ENCODE measurements around the gene ECE1. TPM values are rescaled to one million over a fixed set of nuclear protein-coding genes. Genes with fewer than 3 reads are reported as not detected.
"Not testable (repeated sequence)": the region's sequence is repeated elsewhere in the genome, so short reads cannot be mapped to it uniquely, and the experiment has no call there.

The ECE1 gene
- total RNA-seq, 1 donor from 2014 or later, result 131 TPM

DNA sequence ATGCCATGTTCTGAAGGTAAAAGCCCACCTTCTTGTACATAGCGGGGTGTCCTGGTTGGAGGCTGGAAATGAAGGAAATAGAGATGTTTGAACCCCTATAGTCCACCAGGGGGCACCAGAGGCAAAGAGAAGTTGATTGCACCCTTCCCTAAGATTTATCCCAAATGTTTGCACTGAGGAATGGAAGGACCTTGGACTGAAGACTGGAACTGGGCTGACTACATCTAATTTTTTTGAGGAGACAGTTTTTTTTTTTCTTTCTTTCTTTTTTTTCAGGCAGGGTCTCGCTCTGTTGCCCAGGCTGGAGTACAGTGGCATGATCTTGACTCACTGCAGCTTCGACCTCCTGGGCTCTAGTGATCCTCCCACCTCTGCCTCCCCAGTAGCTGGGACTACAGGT is 58.2 kb downstream of the ECE1 start:
- no peak for DNase-seq (ENCODE audit: low spot score)

DNA sequence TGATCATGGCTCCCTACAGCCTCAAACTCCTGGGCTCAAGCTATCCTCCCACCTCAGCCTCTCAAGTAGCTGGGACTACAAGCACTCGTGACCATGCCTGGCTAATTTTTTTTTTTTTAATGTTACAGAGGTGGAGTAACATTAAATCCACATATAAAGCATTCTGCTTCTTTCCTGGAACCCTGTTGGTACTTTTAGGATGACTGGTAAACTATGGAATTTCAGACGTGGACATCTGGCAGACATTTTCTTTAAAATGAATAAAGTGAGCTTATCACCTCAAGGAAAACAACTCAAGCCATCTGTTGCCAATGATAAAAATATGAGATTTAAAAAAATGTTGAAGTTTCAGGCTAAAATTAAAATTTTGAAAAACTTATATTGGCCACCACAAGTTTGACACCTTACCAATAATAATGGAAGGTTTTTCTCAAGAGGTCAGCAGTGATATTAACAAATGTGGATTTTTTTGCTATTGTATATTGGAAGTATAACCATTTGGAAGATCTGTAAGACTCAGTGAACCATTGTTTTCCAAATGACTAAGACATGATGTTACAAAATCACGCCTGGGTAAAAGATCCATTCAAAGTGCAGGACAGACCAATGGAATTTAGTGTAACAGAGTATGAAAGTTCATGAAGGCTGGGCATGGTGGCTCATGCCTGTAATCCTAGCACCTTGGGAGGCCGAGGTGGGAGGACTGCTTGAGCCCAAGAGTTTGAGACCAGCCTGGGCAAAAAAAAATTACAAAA is 60.8 kb downstream of the ECE1 start:
- DNase-seq (ENCODE audit: low spot score), result no peak

DNA sequence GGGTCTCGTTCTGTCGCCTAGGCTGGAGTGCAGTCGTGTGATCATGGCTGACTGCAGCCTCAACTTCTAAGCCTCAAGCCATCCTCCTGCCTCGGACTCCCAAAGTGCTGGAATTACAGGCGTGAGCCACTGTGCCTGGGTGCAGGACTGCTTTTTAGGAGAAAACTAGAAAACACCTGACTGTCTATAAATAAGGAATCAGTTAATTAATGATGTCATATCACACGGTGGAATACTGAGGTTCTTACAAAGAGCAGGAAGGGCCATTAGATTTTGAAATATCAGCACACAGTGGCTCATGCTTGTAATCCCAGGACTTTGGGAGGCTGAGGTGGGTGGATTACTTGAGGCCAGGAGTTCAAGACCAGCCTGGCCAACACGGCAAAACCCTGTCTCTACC is 62.0 kb downstream of the ECE1 start:
- not testable (repeated sequence) for DNase-seq (ENCODE audit: low spot score)

DNA sequence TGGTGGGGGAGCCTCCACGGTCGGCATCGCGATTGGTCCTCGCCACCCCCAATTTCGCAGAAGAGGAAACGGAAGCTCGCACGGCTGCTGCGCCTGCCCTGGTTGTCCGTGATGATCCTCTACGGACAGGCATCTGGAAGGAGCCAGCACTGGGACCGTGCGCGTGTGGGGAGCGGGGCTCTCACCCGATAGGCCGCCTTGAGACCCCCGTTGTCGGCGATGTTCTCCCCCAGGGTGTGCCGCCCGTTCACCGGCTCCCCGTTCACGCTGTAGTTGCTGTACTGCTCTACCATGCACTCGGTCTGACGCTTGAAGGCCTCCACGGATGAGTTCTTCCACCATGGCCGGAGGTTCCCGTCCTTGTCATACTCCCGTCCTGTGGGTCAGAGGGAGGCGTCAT is 65.2 kb downstream of the ECE1 start:
- DNase-seq (ENCODE audit: low spot score), result no peak

DNA sequence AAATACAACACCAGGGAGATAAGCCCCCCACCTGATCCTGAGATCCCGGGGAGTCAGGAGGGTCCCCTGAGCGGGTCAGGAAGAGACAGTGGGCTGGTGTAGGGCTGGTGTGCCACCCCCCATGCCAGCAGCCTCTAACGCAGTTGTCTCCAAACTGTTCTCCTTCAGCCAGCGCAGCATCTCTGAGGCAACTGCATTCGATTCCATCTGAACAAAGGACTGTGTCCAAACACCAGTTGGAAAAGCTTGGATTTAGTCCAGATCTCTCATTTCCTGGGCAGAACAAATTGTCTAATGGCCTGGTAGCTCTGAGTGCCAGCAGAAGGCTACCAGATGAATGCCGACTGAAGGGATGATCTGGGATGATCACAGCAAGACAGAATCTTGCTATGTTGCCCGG is 69.4 kb downstream of the ECE1 start:
- no peak for DNase-seq (ENCODE audit: low spot score)

DNA sequence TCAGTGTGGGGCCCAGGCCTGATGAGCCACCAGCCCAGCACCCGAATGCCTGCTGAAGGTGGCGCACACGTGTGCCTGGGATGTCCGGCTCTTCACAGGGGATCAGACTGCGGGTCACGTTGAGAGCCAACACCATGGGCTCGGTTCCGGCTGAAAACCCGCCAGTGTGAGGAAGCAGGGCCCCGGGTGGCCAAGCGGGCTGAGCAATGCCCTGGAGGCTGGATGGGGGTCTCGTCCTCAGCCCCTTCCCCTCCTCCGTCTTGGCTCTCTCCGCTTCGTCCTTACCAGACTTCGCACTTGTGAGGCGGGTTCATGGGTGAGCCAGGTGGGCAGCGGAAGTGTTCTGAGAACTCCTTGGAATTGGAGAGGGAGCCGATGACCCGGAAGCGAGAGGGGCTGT is 70.6 kb downstream of the ECE1 start:
- no peak for DNase-seq (ENCODE audit: low spot score)

DNA sequence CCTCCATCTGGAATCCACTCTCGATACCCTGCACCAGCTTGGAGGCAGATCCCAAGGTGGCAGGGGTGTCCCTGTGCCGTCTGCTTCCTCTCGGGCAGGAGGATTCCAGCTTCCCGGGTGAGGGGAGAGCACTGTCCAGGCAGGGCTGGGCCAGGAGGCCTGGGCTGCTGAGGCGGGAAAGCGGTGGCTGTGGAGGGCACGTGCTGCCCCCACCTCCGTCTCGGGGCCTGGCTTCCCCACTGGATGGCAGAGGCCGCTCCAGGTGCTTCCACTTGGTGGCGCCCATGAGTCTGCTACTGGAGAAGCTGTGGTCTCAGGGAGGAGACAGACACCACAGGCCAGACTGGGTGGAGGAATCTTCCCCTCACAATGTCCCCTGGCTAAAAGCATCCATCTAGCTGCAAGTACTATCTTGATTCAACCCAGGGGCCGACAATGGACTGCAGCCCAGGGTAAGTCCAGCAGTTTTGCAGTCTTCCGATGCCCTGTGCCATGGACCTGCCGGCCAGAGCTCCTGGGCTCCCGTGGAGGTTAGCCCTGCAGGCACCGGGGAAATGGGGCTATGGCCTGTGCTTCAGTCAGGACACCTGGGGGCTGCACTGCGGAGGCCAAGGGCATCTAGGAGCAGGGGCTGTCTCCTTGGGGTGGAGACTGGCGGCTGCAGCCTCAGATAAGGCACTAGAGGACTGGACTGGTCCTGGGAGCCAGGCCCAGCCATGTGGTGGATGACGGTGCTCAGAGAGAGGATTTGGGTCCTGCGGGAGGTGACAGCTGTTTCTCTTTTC is 72.3 kb downstream of the ECE1 start:
- no peak for DNase-seq (ENCODE audit: low spot score)

DNA sequence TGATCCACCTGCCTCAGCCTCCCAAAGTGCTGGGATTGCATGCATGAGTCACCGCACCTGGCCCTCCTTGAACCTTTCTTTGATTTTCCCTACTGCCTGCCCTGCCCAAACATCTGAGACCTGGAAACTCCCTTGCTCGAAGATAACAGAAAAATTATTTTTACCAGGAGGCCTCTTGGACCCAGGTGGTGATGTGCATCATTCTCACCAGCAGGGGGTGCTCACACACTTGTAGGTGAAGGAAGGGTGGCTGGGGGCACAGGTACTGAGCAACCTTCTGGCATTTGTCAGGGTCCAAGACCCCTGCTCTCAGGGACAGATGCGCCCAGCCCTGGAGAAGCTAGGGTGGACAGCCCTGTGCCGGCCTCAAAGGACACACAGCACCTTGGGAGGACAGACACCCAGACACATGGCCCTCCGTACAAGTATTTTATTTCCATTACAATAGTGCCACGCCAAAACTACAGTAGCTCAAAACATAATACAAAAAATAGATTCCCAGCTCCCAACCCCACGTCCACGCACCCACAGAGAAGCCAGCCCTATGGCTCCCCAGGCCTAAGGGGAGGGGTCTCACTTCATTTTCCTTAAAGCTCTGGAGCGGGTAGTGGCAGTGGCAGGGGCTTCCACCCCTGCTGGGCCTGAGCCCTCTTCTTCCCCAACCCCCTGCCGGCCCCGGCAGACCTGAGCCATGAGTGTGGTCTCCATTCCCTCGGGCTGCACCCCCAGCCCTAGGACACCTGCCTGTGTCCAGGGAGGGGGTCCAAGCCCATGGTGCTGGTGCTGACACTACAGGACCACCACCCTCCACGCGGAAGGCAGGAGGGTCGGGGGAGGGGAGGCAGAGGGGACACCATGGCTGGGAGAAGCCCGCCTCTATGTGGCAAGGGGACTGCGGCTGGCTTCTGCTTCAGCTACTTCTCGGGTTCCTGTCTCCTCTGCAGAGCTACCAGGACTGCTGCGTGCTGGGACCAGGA is 73.1 kb downstream of the ECE1 start:
- no peak for DNase-seq (ENCODE audit: low spot score)

DNA sequence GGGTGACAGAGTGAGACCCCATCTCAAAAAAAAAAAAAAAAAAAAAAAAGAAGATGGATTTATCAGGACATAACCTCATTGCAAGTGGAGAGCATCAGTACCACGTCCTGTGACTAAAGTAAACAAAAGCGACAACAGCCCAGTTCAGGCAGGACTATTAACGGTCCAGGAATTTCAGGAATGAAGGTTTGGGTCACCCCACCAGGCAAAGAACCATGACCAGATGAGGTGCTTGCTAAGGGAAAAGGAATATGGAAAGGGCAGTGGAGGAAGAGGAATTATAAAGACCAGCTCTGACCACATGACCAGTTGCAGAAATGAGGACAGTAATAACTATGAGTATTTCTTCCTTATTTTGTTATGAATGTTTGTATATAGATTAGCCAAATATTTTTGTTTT is 78.1 kb downstream of the ECE1 start:
- DNase-seq (ENCODE audit: low spot score), result no peak

DNA sequence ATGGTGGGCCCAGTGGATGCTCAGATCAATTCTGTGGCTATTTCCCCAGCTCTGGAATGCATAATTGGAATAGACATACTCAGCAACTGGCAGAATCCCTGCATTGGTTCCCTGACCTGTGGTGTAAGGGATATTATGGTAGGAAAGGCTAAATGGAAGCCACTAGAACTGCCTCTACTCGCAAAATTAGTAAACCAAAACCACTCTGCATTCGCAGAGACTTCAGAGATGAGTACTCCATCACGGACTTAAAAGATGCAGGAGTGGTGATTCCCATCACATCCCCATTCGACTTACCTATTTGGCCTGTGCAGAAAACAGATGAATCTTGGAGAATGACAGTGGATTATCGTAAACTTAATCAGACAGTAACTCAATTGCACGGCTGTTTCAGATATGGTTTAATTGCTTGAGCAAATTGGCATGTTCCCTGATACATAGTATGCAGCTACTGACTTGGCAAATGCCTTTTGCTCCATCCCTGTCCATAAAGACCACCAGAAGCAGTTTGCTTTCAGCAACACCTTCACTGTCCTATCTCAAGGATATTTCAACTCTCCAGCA is 82.0 kb downstream of the ECE1 start:
- not testable (repeated sequence) for DNase-seq (ENCODE audit: low spot score)

DNA sequence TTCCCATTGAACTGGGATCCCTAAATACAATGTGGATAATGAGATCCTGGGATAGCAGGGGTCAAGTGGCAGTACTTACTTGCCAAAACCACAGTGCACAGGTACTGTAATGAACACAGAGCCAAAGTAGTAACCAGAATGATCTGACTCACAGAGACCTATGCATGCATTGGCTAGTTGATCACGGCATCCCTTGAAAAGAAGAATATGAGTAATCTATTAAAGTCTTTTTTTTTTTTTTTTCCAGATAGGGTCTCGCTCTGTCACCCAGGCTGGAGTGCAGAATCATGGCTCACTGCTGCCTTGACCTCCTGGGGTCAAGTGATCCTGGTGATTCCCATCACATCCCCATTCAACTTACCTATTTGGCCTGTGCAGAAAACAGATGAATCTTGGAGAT is 84.1 kb downstream of the ECE1 start:
- no peak for DNase-seq (ENCODE audit: low spot score)

DNA sequence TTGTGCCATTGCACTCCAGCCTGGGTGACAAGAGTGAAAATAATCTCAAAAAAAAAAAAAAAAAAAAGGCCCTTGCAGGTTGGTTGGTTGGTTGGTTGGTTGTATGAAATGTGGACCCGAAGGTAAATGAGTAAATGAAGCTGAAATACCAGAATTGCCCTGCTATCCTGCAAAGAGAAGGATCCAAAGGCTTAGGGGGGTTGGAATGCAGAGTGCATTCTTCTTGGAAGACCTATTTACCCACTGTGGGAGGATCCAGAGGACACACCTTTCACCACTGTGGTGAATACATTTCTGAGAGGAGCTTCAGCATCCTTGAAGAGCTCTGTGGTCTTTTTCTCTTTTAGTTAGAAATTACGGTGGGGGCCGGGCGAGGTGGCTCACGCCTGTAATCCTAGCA is 84.8 kb downstream of the ECE1 start:
- no peak for DNase-seq (ENCODE audit: low spot score)

DNA sequence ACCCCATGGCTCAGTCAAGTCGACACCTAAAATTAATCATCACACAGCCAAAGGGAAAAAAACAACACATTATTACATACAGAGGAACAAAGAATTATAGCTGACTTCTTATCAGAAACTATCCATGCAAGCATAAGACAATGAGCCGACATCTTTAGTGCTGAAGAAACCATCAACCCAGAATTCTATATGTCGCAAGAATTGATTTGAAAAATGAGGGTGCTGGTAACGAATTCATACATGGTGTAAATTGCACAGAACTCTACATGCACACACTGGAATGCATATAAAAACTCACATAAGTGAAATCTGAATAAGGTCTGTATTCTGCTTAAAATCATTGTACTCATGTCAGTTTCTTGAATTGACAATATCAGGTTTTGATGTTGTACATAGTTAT is 88.6 kb downstream of the ECE1 start:
- DNase-seq (ENCODE audit: low spot score), result no peak

DNA sequence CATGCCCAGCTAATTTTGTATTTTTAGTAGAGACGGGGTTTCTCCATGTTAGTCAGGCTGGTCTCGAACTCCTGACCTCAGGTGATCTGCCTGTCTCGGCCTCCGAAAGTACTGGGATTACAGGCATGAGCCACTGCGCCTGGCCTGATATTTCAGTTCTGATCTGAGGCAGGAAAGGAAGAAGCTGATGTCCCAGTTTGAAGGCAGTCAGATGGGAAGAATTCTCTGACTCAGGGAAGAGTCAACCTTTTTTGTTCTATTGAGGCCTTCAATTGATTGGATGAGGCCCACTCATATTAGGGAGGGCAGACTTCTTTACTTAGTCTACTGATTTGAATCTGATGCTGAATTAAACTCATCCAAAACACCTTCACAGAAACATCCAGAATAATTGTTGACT is 89.0 kb downstream of the ECE1 start:
- DNase-seq (ENCODE audit: low spot score), result not testable (repeated sequence)

DNA sequence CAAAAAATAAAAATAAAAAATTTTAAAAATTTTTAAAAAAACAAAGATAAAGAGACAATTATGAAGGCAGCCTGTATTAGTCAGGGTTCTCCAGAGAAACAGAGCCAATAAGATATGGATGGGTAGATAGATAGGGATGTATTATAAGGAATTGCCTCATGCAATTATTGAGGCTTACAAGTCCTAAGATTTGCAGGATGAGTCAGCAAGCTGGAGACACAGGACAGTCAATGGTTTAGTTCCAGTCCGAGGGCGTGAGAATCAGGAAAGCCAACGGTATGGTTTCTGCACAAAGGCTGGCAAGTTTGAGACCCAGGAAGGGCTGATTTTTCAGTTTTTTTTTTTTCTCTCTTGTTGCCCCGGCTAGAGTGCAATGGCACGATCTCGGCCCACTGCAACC is 89.5 kb downstream of the ECE1 start:
- no peak for DNase-seq (ENCODE audit: low spot score)

DNA sequence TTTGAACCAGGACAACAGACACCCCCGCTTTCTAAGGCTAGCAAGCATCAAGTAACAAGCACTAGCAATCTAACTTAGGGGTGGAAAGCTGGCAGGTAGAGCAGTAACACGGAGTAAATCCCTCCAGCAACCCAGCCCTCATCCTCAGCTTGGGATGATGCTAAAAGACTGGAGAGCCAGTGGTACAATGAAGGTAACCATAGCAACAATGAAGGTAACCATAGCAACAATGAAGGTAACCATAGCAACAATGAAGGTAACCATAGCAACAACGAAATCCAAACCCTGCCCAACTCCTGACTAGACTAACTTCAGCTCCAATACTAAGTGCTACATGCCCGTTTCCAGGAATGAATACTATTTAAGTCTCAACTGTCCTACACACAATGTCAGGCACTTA is 91.3 kb downstream of the ECE1 start:
- no peak for DNase-seq (ENCODE audit: low spot score)

DNA sequence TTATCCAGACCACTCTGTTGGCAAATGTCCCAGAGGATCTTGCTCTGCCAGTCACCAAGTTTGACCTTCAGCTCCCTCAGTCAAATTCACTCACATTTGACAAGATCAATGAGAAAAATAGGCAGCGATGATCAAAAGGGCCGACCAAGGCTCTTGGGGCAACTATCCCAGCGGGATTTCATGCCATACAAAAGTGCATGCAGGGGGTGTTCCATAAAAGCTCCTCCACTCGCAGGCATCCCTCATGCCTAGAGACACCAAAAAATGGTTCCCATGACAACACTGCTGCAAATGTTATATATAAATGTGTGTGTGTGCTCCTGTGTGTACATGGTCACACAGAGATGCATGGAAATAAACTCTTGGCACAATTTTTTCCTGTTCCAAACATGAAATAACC is 97.4 kb downstream of the ECE1 start:
- no peak for DNase-seq (ENCODE audit: low spot score)

DNA sequence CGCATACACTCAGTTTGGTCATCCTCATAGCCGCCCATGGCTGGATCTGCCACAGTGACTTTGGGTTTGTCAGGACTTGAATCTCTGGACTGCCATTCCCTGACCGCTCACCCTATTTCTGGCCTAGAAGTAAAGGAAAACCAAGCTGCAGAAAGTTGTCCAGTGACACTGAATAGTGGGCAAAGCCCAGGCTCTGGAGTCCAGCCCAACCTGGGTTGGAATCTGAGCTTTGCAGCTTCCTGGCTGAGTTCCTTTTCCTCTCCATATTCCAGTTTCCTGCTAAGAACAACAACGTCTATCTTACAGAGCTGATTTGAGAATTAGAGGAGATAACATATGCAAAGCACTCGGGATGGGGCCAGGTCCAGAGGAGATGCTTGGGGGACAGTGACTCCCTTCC is 98.0 kb downstream of the ECE1 start:
- DNase-seq (ENCODE audit: low spot score), result no peak

DNA sequence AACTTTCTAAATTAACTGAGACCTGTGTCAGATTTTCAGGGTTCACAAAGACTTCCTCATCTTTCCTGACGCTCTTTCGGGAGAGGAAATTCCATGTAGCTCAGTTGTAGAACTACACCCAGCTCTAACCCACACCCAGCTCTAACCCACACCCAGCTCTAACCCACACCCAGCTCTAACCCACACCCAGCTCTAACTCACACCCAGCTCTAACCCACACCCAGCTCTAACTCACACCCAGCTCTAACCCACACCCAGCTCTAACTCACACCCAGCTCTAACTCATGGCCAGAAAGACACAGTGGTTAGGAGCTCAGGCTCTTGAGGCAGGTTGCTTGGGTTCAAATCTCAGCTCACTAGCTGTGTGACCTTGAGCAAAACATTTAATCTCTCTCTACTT is 99.5 kb downstream of the ECE1 start:
- DNase-seq (ENCODE audit: low spot score), result not testable (repeated sequence)

DNA sequence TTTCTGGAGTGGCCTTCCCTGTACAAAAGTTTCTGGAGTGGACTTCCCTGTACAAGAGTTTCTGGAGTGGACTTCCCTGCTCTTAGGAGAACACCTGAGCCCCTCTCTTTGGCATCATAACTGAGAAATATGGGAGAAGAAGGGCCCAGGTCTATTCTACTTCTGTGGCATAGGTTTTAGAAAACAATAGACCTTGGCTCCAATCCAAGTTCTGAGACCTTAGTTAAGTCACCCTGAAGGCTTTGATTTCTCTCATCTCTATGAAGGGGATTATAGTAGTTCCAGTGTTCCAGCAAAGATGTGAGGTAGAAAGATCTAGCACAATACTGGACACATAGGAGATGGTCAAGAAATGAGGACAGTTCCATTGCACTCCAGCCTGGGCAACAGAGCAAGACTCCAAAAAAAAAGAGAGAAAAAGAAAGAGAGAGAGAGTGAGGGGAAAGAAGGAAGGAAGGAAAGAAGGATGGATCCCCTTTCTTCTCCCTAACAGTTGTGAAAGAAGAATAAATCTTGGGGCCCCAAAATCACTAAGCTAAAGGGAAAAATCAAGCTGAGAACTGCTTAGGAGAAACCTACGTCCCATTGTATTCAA is 100.3 kb downstream of the ECE1 start:
- DNase-seq (ENCODE audit: low spot score), result no peak

DNA sequence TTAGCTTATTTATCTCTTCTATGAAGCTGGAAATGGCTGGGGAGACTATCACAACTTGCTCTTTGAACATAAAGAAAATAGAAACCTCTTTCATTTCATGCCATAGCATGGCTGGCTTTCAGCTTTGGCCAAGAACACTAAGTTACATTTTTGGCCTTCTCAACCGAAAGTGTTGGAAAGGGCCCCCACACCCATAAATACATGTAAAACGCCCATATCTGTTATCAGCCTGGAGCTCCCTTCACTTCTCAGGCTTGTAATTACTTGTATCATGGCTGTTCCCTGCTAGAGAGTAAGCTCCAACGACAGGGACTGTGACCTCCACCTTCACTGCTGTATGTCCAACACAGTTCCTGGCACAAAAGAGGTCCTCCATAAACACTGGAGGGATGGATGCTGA is 100.8 kb downstream of the ECE1 start:
- DNase-seq (ENCODE audit: low spot score), result no peak

DNA sequence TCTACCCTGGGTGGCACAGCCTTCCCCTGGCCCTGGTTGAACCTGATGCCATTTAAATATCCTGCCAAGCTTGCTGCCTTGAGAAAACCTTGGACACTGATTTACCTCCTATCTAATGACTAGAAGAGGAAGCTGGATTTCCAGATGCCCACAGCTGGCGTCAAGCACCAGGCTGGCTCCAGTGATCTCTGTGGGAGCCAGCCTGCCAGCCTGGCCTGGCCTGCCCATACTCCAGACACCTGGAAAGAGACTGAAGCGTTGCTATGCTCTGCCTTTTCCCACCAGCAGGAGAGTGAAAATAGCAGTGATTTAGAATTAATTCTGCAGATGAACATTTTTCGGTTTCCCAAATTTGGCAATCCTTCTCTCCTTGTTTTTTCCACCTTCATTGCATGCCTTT is 102.0 kb downstream of the ECE1 start:
- DNase-seq (ENCODE audit: low spot score), result no peak
